GM18907 (cell line): ENCODE results near the gene HS3ST3B1.
A peak's percentile ranks its signal among the peaks of the same experiment; 100 is the strongest.

Experiments used
- ATAC-seq: cut with Tn5 transposase; IDR thresholded peaks from one replicate; pipeline ENCODE4 v1.9.1; 2021; ENCODE audit warnings: mild to moderate bottlenecking, moderate library complexity; ENCODE audit not compliant: unreplicated experiment

Gene HS3ST3B1

GRCh38 chr17:14300575-14301278 is at the start of gene HS3ST3B1:
Gene HS3ST3B1 (plus strand): TSS chr17:14301081. CDS start chr17:14301519, 438 bp downstream.
- peak; percentile 86 for ATAC-seq

GRCh38 chr17:14261406-14261805 is 39.5 kb upstream of the HS3ST3B1 start:
- no peak for ATAC-seq

GRCh38 chr17:14268264-14268663 is 32.6 kb upstream of the HS3ST3B1 start:
- ATAC-seq = no peak

- no peak for ATAC-seq
Measured at GRCh38 chr17:14269473-14269872, 31.4 kb upstream of the HS3ST3B1 start.

GRCh38 chr17:14270508-14270907 is 30.4 kb upstream of the HS3ST3B1 start:
- ATAC-seq = no peak

- ATAC-seq = no peak
Measured at GRCh38 chr17:14276535-14277250, 24.2 kb upstream of the HS3ST3B1 start.

- ATAC-seq = no peak
Measured at GRCh38 chr17:14281530-14281929, 19.4 kb upstream of the HS3ST3B1 start.

- ATAC-seq = no peak
Measured at GRCh38 chr17:14282726-14283125, 18.2 kb upstream of the HS3ST3B1 start.

- ATAC-seq = no peak
Measured at GRCh38 chr17:14289162-14289561, 11.7 kb upstream of the HS3ST3B1 start.

GRCh38 chr17:14294876-14295275 is 6.0 kb upstream of the HS3ST3B1 start:
- no peak for ATAC-seq

- no peak for ATAC-seq
Measured at GRCh38 chr17:14295676-14296075, 5.2 kb upstream of the HS3ST3B1 start.

- ATAC-seq = no peak
Measured at GRCh38 chr17:14296166-14296910, 4.5 kb upstream of the HS3ST3B1 start.

GRCh38 chr17:14297161-14297851 is 3.6 kb upstream of the HS3ST3B1 start:
- ATAC-seq = no peak

- no peak for ATAC-seq
Measured at GRCh38 chr17:14298221-14298946, 2.5 kb upstream of the HS3ST3B1 start.

GRCh38 chr17:14298947-14299279 is 2.0 kb upstream of the HS3ST3B1 start:
- ATAC-seq = no peak

GRCh38 chr17:14299280-14300141 is 1.4 kb upstream of the HS3ST3B1 start:
- ATAC-seq = no peak

- ATAC-seq = peak; percentile 1
Measured at GRCh38 chr17:14301279-14302090, 604 bp downstream of the HS3ST3B1 start.

GRCh38 chr17:14302091-14302430 is 1.2 kb downstream of the HS3ST3B1 start:
- peak; percentile 39 for ATAC-seq
